ENCODE measurements around the gene ZPLD1.

- no peak for TF ChIP-seq RAD21 (IDR thresholded peaks at IDR 0.05; ENCODE audit: low read length)
- TF ChIP-seq CTCF (conservative IDR thresholded peaks at IDR 0.05; ENCODE audit: low read depth, low read length), result no peak
- TF ChIP-seq MAFK (IDR thresholded peaks at IDR 0.05; ENCODE audit: low read depth, low read length), result peak; percentile 70
- no peak for TF ChIP-seq POLR2A (IDR thresholded peaks at IDR 0.05; ENCODE audit: low read depth, low read length)
- TF ChIP-seq SMC3 (IDR thresholded peaks at IDR 0.05; ENCODE audit: low read depth, low read length), result no peak
- TF ChIP-seq MAZ (IDR thresholded peaks at IDR 0.05; ENCODE audit: borderline replicate concordance, low read depth, low read length), result no peak
- no peak for TF ChIP-seq FOS (IDR thresholded peaks at IDR 0.05; ENCODE audit: low read depth, low read length)
- TF ChIP-seq ELK1 (IDR thresholded peaks at IDR 0.05; ENCODE audit: borderline replicate concordance, low read depth, low read length), result no peak
Measured at GRCh38 chr3:102460579-102460978, 25.8 kb downstream of the ZPLD1 start.
